Stimulated activated CD4-positive, alpha-beta T cell treated with anti-CD3 and anti-CD28 coated beads, Interleukin-4, amount 100 ng/mL, for 1 hour (primary cell): ENCODE measurements around the gene CDH1.

Experiments
- DNase-seq: peaks from one replicate; pipeline ENCODE4 v3.0.0-alpha.2; 2020

CDH1 gene

GRCh38 chr16:68860978-68861892, 124.1 kb downstream of the CDH1 start:
- DNase-seq, result no peak

- no peak for DNase-seq
Observed at GRCh38 chr16:68866933-68867332, 129.8 kb downstream of the CDH1 start.

- no peak for DNase-seq
Observed at GRCh38 chr16:68869492-68870088, 132.5 kb downstream of the CDH1 start.

GRCh38 chr16:68873635-68874471, 136.8 kb downstream of the CDH1 start:
- DNase-seq, result no peak

GRCh38 chr16:68875871-68876270, 138.8 kb downstream of the CDH1 start:
- no peak for DNase-seq

GRCh38 chr16:68883685-68884084, 146.6 kb downstream of the CDH1 start:
- DNase-seq, result no peak

- no peak for DNase-seq
Observed at GRCh38 chr16:68884401-68884800, 147.3 kb downstream of the CDH1 start.
